ENCODE data around the gene SUB1.

DNA sequence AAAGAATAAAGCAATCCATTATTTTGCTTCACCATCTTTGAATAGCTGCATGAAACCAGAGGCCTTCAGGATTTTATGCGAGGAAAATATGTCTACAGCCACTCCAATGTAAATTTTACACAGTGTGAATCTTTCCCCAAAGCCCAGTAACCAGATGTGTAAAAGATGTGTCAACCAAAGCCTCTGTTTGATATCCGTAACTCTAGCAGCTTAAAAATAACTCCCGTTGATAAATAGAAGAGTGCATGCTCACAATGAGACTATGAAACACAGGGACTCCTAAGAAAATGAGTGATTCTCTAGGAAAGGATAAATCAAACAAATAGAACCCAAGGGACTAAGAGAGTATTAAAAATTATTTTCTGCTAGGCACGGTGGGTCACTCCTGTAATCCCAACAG, 65.7 kb downstream of the SUB1 start:
- TF ChIP-seq EZH2 (IDR thresholded peaks at IDR 0.05) (no peak), POLR2AphosphoS5 (IDR thresholded peaks at IDR 0.05; ENCODE audit: borderline replicate concordance, low read depth, low read length) (no peak)
